ENCODE results near the gene STAT1. TPM values are rescaled to one million over a fixed set of nuclear protein-coding genes. Genes with fewer than 3 reads are reported as not detected.

Gene STAT1
- total RNA-seq, 3 donors from 2014 or later, result 56.5 to 78.6 (median 74.8) TPM

DNA sequence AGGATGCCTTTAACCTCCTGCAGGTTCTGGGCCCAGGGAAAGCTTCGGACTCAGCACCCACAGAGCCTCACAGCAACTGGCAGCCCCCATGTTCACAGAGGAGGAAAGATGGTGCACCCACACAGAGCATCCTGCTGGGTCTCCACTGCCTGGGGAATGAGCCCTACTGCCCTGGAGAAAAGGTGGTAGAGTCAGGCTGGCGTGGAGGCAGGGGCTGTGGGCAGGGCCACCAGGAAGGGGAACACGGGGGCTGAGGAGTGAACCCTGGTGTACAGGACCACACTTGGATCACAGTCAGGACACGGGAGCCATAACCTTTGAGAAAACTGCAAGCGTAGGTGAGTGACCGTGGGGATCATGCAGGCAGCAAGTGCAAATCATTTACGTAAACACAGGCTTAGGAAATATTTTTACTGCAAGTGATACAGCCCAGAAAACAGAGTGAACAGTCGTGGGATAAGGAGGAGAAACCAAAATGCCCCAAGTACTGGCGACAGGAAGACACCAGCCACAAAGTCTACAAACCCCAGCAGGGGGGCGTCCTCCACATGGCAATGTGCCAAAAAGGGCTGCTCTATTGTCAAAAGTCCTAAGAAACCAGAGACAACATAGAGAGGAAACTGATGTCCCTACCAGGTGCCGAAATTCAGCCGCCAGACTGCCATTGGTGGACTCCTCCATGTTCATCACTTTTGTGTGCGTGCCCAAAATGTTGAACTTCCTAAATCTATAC, 27.6 kb downstream of the STAT1 start:
- TF ChIP-seq, protein P1, sequence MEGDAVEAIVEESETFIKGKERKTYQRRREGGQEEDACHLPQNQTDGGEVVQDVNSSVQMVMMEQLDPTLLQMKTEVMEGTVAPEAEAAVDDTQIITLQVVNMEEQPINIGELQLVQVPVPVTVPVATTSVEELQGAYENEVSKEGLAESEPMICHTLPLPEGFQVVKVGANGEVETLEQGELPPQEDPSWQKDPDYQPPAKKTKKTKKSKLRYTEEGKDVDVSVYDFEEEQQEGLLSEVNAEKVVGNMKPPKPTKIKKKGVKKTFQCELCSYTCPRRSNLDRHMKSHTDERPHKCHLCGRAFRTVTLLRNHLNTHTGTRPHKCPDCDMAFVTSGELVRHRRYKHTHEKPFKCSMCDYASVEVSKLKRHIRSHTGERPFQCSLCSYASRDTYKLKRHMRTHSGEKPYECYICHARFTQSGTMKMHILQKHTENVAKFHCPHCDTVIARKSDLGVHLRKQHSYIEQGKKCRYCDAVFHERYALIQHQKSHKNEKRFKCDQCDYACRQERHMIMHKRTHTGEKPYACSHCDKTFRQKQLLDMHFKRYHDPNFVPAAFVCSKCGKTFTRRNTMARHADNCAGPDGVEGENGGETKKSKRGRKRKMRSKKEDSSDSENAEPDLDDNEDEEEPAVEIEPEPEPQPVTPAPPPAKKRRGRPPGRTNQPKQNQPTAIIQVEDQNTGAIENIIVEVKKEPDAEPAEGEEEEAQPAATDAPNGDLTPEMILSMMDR (IDR thresholded peaks at IDR 0.05), result no peak
- no peaks in the 10 kb centered on the region for H3K4me1 ChIP-seq (ENCODE audit: low read depth)
- DNase-seq, result no peak
- intact Hi-C loops (cut with DNase I, micrococcal nuclease), result no loop called here
- H3K36me3 ChIP-seq (ENCODE audit: low read depth), result peaks cover 33% of the 10 kb centered on the region
- no peaks in the 10 kb centered on the region for H3K9me3 ChIP-seq
- ATAC-seq, result no peak
- no peak overlapping the region for H3K4me3 ChIP-seq

DNA sequence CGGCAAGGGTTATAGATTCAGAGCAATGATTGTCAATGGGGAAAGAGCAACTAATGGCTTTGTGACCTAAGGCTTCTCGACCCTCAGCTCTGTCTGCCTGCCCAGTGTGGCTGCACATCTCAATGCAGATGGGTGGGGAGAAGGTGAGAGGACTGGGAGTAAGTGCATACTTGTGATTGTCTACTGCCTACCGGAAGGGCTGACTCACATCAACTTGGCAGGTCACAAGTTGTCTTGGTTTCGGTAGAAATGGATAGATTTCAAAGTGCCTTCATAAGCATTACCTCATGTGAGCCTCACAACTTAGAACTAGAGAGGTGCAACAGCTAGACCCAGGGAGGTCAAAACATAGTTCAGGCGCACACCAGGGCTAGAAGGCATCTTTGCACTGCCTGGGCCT, 29.4 kb downstream of the STAT1 start:
- H3K36me3 ChIP-seq (ENCODE audit: low read depth), result peaks cover 18% of the 10 kb centered on the region
- H3K4me1 ChIP-seq (ENCODE audit: low read depth), result no peaks in the 10 kb centered on the region
- no peaks in the 10 kb centered on the region for H3K9me3 ChIP-seq
- DNase-seq (no peak), ATAC-seq (no peak)
- H3K4me3 ChIP-seq, result no peak overlapping the region
- TF ChIP-seq, protein P1 (IDR thresholded peaks at IDR 0.05), result no peak
- intact Hi-C loops (cut with DNase I, micrococcal nuclease), result no loop called here

DNA sequence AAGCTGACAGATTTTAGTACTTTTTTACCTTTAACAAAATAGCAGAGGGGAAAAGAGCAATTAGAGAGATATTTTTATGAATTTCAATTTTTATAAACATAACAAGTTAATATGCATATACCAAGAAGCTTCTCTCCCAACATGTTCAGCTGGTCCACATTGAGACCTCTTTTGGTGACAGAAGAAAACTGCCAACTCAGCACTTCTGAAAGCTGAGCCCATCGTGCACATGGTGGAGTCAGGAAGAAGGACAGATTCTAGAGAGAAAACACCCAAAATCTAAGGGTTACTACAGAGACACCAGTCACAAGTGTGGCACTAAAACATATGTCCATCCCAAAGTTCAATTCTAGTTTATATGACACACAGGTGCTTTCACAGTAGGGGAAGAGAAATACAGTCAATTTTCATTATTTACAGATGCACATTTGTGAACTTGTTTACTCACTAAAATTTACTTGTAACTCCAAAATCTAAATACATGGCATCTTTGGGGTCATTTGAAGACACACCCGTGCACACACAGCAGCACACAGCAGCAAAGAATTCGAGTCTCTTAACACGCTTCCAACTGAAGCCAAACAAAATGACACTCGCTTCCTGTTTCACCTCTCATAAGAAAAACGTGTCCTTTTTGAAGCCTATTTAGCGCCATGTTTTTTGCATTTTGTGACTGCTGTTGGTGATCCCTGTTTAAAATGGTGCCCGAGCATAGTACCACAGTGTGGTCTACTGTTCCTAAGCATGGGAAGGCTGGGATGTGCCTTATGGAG, 31.5 kb downstream of the STAT1 start:
- H3K4me1 ChIP-seq (ENCODE audit: low read depth), result no peaks in the 10 kb centered on the region
- intact Hi-C loops (cut with DNase I, micrococcal nuclease), result no loop called here
- peaks cover 18% of the 10 kb centered on the region for H3K36me3 ChIP-seq (ENCODE audit: low read depth)
- ATAC-seq (no peak), DNase-seq (no peak)
- H3K4me3 ChIP-seq, result no peak overlapping the region
- TF ChIP-seq, protein P1 (IDR thresholded peaks at IDR 0.05), result no peak
- H3K9me3 ChIP-seq, result no peaks in the 10 kb centered on the region

DNA sequence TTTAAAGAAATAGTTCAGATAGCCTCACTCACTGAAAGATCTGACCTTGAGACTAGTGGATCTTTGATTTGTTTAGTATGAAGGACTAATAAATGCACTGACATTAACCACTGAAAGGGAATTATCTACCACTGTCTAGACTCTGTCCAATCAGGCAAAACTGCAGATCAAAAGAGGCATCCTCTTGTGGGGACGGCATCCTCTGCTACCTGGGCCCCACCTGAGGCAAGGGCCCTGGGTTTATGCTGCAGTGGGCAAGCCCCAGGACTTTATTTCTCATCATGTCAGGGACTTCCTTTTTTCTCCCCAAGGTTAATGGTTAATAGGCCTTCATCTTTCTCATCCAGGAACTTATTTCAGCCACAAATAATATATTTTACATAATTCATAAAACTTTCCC, 32.2 kb downstream of the STAT1 start:
- no peak overlapping the region for H3K4me3 ChIP-seq
- no peak for ATAC-seq
- DNase-seq, result no peak
- no peaks in the 10 kb centered on the region for H3K9me3 ChIP-seq
- intact Hi-C loops (cut with DNase I, micrococcal nuclease), result no loop called here
- H3K36me3 ChIP-seq (ENCODE audit: low read depth), result peaks cover 18% of the 10 kb centered on the region
- no peaks in the 10 kb centered on the region for H3K4me1 ChIP-seq (ENCODE audit: low read depth)
- TF ChIP-seq, protein P1 (IDR thresholded peaks at IDR 0.05), result no peak

DNA sequence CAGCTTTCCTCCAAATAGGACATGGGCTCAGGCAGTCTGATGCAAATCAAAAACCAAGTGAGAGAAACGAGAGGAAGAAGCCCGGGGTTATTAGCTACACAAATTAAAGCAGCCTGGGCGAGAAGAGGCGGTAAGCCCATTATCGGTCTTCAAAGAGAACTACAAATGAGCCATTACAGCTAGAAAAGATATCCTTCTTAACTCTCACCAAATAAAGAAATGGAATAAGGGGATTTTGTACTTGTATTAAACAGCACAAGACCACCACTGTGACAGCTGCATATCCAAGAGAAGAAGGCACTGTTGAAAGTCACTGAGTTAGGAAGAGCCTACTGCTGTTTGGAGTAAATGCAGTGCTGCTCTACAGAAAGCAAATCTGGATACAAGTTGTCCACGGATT, 32.6 kb downstream of the STAT1 start:
- TF ChIP-seq, protein P1 (IDR thresholded peaks at IDR 0.05), result no peak
- no peak for ATAC-seq
- Histone ChIP-seq H3K4me1 (ENCODE audit: low read depth) (no peaks in the 10 kb centered on the region), H3K36me3 (ENCODE audit: low read depth) (peaks cover 18% of the 10 kb centered on the region), H3K4me3 (no peak overlapping the region), H3K9me3 (no peaks in the 10 kb centered on the region)
- intact Hi-C loops (cut with DNase I, micrococcal nuclease), result no loop called here
- no peak for DNase-seq
